ENCODE results near the gene THRAP3. TPM values are rescaled to one million over a fixed set of nuclear protein-coding genes. Genes with fewer than 3 reads are reported as not detected.

Gene THRAP3
- total and polyA plus RNA-seq, 12 donors: 22.8 to 109 (median 98.9) TPM

GRCh38 chr1:36256558-36257374, 32.5 kb downstream of the THRAP3 start:
- TF ChIP-seq, protein P1, sequence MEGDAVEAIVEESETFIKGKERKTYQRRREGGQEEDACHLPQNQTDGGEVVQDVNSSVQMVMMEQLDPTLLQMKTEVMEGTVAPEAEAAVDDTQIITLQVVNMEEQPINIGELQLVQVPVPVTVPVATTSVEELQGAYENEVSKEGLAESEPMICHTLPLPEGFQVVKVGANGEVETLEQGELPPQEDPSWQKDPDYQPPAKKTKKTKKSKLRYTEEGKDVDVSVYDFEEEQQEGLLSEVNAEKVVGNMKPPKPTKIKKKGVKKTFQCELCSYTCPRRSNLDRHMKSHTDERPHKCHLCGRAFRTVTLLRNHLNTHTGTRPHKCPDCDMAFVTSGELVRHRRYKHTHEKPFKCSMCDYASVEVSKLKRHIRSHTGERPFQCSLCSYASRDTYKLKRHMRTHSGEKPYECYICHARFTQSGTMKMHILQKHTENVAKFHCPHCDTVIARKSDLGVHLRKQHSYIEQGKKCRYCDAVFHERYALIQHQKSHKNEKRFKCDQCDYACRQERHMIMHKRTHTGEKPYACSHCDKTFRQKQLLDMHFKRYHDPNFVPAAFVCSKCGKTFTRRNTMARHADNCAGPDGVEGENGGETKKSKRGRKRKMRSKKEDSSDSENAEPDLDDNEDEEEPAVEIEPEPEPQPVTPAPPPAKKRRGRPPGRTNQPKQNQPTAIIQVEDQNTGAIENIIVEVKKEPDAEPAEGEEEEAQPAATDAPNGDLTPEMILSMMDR (IDR thresholded peaks at IDR 0.05): no peak
- ATAC-seq: no peak
- Histone ChIP-seq H3K4me3 (no peak overlapping the region), H3K27ac (peak overlapping the region in 2 of 10 donors; percentile 31 to 32), H3K27me3 (no peaks in the 10 kb centered on the region), H3K4me1 (peaks cover 6 to 76% (median 60%) of the 10 kb centered on the region in 9 donors), H3K9me3 (no peaks in the 10 kb centered on the region), H3K36me3 (peaks cover 0 to 55% (median 19%) of the 10 kb centered on the region in 9 donors)
- 68 to 76% methylated on average over 15 of the region's 15 CpGs for WGBS, 2 donors
- intact Hi-C loops (cut with DNase I): no loop called here
- DNase-seq: no peak

- ATAC-seq (peak in 6 of 8 donors; percentile 41 to 72 (median 61)), DNase-seq (no peak)
- intact Hi-C loops (cut with DNase I): no loop called here
- Histone ChIP-seq H3K36me3 (peaks cover 0 to 61% (median 19%) of the 10 kb centered on the region in 9 donors), H3K27me3 (no peaks in the 10 kb centered on the region), H3K9me3 (no peaks in the 10 kb centered on the region), H3K4me1 (peaks cover 3 to 74% (median 54%) of the 10 kb centered on the region in 9 donors), H3K27ac (peak overlapping the region in 4 of 10 donors; percentile 3 to 32 (median 28)), H3K4me3 (no peak overlapping the region)
- 86 to 93% methylated on average over 2 of the region's 2 CpGs for WGBS, 2 donors
- TF ChIP-seq, protein P1 (IDR thresholded peaks at IDR 0.05): no peak
Measured at GRCh38 chr1:36257375-36257767, 33.1 kb downstream of the THRAP3 start.

GRCh38 chr1:36258960-36259344, 34.7 kb downstream of the THRAP3 start:
- Histone ChIP-seq H3K36me3 (peaks cover 0 to 72% (median 19%) of the 10 kb centered on the region in 9 donors), H3K9me3 (no peaks in the 10 kb centered on the region), H3K4me1 (peaks cover 0 to 72% (median 46%) of the 10 kb centered on the region in 9 donors), H3K27ac (peak overlapping the region in 1 of 10 donors; percentile 4), H3K27me3 (no peaks in the 10 kb centered on the region), H3K4me3 (no peak overlapping the region)
- ATAC-seq (no peak), DNase-seq (no peak)
- intact Hi-C loops (cut with DNase I): loop anchor here in 1 of 10 donors (2.0 kb wide), 1 partner anchor 18 kb away; no protein-coding TSS in a partner anchor
- WGBS, 2 donors: 89 to 90% methylated on average over 1 of the region's 1 CpG
- TF ChIP-seq, protein P1 (IDR thresholded peaks at IDR 0.05): no peak

DNA sequence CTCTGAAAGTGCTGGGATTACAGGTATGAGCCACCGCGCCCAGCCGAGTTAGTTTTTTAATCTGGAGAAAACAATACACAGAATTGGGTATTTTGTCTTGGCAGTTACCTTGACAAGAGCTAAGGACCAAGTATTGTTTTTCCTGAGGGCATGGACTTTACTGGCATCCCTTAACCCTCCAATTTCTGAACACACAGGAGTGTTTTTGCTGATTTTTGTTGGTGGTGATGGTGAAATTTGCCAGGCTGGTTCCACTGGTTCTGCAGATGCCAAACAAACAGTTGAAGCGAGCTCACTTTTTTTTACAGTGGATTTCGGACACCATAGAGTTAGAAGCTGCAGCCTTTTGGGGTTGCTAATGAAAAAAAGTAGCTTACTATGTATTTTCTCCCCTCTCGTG, 44.7 kb downstream of the THRAP3 start:
- H3K4me1 ChIP-seq: peaks cover 0 to 68% (median 37%) of the 10 kb centered on the region in 9 donors
- H3K27ac ChIP-seq: peak overlapping the region in 1 of 10 donors; percentile 15
- no peaks in the 10 kb centered on the region for H3K9me3 ChIP-seq
- ATAC-seq (no peak), DNase-seq (no peak)
- no peaks in the 10 kb centered on the region for H3K27me3 ChIP-seq
- WGBS, 2 donors: 89 to 93% methylated on average over 6 of the region's 6 CpGs
- peaks cover 0 to 78% (median 5%) of the 10 kb centered on the region in 9 donors for H3K36me3 ChIP-seq
- no peak overlapping the region for H3K4me3 ChIP-seq
- TF ChIP-seq, protein P1 (IDR thresholded peaks at IDR 0.05): no peak
- intact Hi-C loops (cut with DNase I): no loop called here
